CD4-positive, alpha-beta T cell (primary cell): Measurements from ENCODE around the gene CEP85L. TPM values are rescaled to one million over a fixed set of nuclear protein-coding genes. Genes with fewer than 3 reads are reported as not detected.

Experiments used
- ATAC-seq: fragments of 200-7000 bp; cut with Tn5 transposase; one replicate; pipeline ENCODE4 v1.10.0; 2022; ENCODE audit warnings: mild to moderate bottlenecking; ENCODE audit not compliant: poor library complexity
- CTCF ChIA-PET: fragments of 350-600 bp; sonication (Branson Sonifier 250); formaldehyde crosslinking; loops from one replicate; lab custom pipeline; 2021; ENCODE audit warnings: antibody characterized with exemption, inconsistent platforms; lab: Charles Lee
- POLR2A ChIA-PET: fragments of 350-600 bp; sonication (Branson Sonifier 250); formaldehyde crosslinking; loops from one replicate; lab custom pipeline; 2021; ENCODE audit warnings: antibody characterized with exemption, inconsistent platforms; lab: Charles Lee
- DNase-seq, 14 experiments: peaks; one replicate each; pipeline ENCODE4 v3.0.0-alpha.2; 2013 to 2020; ENCODE audit warnings: mixed read lengths in 2 of 14
- H3K27ac ChIP-seq, 2 donors: one replicate each; pipeline versions ENCODE4 v1.5.1 to v1.7.0; 2013; ENCODE audit warnings: low read length in 2 of 2, low read depth in 1 of 2, mild to moderate bottlenecking in 1 of 2
- H3K27me3 ChIP-seq, 2 experiments: 1 replicate in 1 of 2; 2 replicates in 1 of 2; pipeline versions ENCODE4 v1.6.1 to v1.7.0; 2013; ENCODE audit warnings: low read length in 2 of 2, control low read depth in 1 of 2, mild to moderate bottlenecking in 1 of 2, moderate library complexity in 1 of 2; ENCODE audit not compliant: insufficient read depth in 2 of 2, control insufficient read depth in 1 of 2
- H3K36me3 ChIP-seq: one replicate; pipeline ENCODE4 v1.6.1; 2013; ENCODE audit warnings: low read length, control low read depth; ENCODE audit not compliant: insufficient read depth
- H3K4me1 ChIP-seq: one replicate; pipeline ENCODE4 v1.6.1; 2013; ENCODE audit warnings: low read length, control low read depth; ENCODE audit not compliant: insufficient read depth
- H3K4me3 ChIP-seq: one replicate; pipeline ENCODE4 v1.5.1; 2013; ENCODE audit warnings: mild to moderate bottlenecking, low read length, moderate library complexity
- H3K9me3 ChIP-seq, 2 experiments: 1 replicate in 1 of 2; 2 replicates in 1 of 2; pipeline versions ENCODE4 v1.6.1 to v1.7.0; 2013; ENCODE audit warnings: low read length in 2 of 2, mild to moderate bottlenecking in 2 of 2, control low read depth in 1 of 2, moderate library complexity in 1 of 2; ENCODE audit not compliant: control insufficient read depth in 1 of 2, insufficient read depth in 1 of 2
- H3K27ac Mint-ChIP-seq: one replicate; pipeline ENCODE4 v1.8.0; 2020; ENCODE audit warnings: mixed read lengths
- H3K27me3 Mint-ChIP-seq: one replicate; pipeline ENCODE4 v1.8.0; 2021; ENCODE audit warnings: mixed read lengths
- H3K36me3 Mint-ChIP-seq: one replicate; pipeline ENCODE4 v1.8.0; 2021; ENCODE audit warnings: low read depth, mixed read lengths
- H3K4me1 Mint-ChIP-seq: one replicate; pipeline ENCODE4 v1.8.0; 2021; ENCODE audit warnings: low read depth, mixed read lengths
- H3K4me3 Mint-ChIP-seq: one replicate; pipeline ENCODE4 v1.8.0; 2020; ENCODE audit warnings: mild to moderate bottlenecking, mixed read lengths
- H3K9me3 Mint-ChIP-seq: one replicate; pipeline ENCODE4 v1.8.0; 2020; ENCODE audit warnings: mixed read lengths
- CTCF ChIP-seq: fragments of 200-600 bp; IDR thresholded peaks from one replicate; pipeline ENCODE4 v1.8.0; 2022; ENCODE audit warnings: antibody characterized with exemption, mild to moderate bottlenecking
- intact Hi-C, 2 experiments: fragments of 100-400 bp; cut with DNase I in 1 of 2; cut with micrococcal nuclease in 1 of 2; formaldehyde crosslinking; loops; one replicate each; pipeline versions ENCODE4 v1.15.1 to v1.9.0; 2023 to 2025; cut with DNase I, micrococcal nuclease
- total RNA-seq, 174 experiments: library from RNA in 2 of 174; stranded (reverse) in 2 of 174; gene quantifications; one replicate each; pipeline ENCODE4 v1.2.3 and lab custom pipeline; 2021 to 2026

The CEP85L gene
- total RNA-seq, 2 experiments from 2014 or later: 76.2 to 80.7 TPM

- H3K27ac Mint-ChIP-seq: no peak overlapping the region
- H3K27ac ChIP-seq: no peak overlapping the region
- DNase-seq (no peak), ATAC-seq (no peak)
- H3K36me3 ChIP-seq: peaks cover 65% of the 10 kb centered on the region
- intact Hi-C loops: no loop called here
- H3K4me1 ChIP-seq: no peaks in the 10 kb centered on the region
- no peak overlapping the region for H3K4me3 Mint-ChIP-seq
- H3K9me3 Mint-ChIP-seq: no peaks in the 10 kb centered on the region
- H3K27me3 ChIP-seq: no peaks in the 10 kb centered on the region
- peaks cover 95% of the 10 kb centered on the region for H3K36me3 Mint-ChIP-seq
- no peak for TF ChIP-seq CTCF
- H3K9me3 ChIP-seq: no peaks in the 10 kb centered on the region
- H3K27me3 Mint-ChIP-seq: no peaks in the 10 kb centered on the region
- ChIA-PET POLR2A (no interaction called here), CTCF (no interaction called here)
- peaks cover 6% of the 10 kb centered on the region for H3K4me1 Mint-ChIP-seq
- no peak overlapping the region for H3K4me3 ChIP-seq
Measured at GRCh38 chr6:118467181-118467580, 184.2 kb downstream of the CEP85L start.

- Mint-ChIP-seq H3K27me3 (no peaks in the 10 kb centered on the region), H3K9me3 (no peaks in the 10 kb centered on the region), H3K27ac (no peak overlapping the region), H3K4me1 (no peaks in the 10 kb centered on the region), H3K36me3 (peaks cover 84% of the 10 kb centered on the region), H3K4me3 (no peak overlapping the region)
- no peak for TF ChIP-seq CTCF
- CTCF ChIA-PET: no interaction called here
- Histone ChIP-seq H3K9me3 (no peaks in the 10 kb centered on the region), H3K36me3 (peaks cover 61% of the 10 kb centered on the region), H3K4me3 (no peak overlapping the region), H3K4me1 (no peaks in the 10 kb centered on the region), H3K27ac (no peak overlapping the region), H3K27me3 (no peaks in the 10 kb centered on the region)
- intact Hi-C loops: no loop called here
- POLR2A ChIA-PET: no interaction called here
- DNase-seq (no peak), ATAC-seq (no peak)
Measured at GRCh38 chr6:118464620-118465019, 186.8 kb downstream of the CEP85L start.

- TF ChIP-seq CTCF: no peak
- Histone ChIP-seq H3K9me3 (no peaks in the 10 kb centered on the region), H3K4me1 (no peaks in the 10 kb centered on the region), H3K36me3 (peaks cover 26% of the 10 kb centered on the region), H3K27me3 (no peaks in the 10 kb centered on the region), H3K27ac (no peak overlapping the region), H3K4me3 (no peak overlapping the region)
- Mint-ChIP-seq H3K27me3 (no peaks in the 10 kb centered on the region), H3K27ac (no peak overlapping the region), H3K36me3 (peaks cover 48% of the 10 kb centered on the region), H3K4me1 (no peaks in the 10 kb centered on the region), H3K9me3 (no peaks in the 10 kb centered on the region), H3K4me3 (no peak overlapping the region)
- intact Hi-C loops: no loop called here
- DNase-seq (no peak), ATAC-seq (no peak)
- POLR2A ChIA-PET: no interaction called here
- CTCF ChIA-PET: interaction anchor here (0.7 kb wide), 1 partner anchor 37 kb away, joined by 3 read pairs; no protein-coding TSS in a partner anchor
Measured at GRCh38 chr6:118460958-118461470, 190.4 kb downstream of the CEP85L start.
